Activated naive CD8-positive, alpha-beta T cell treated with anti-CD3 and anti-CD28 coated beads, Interleukin-2, amount 50 U/mL, for 16 hours (primary cell): ENCODE results near the gene AADAC.
"Not testable (repeated sequence)": the region's sequence is repeated elsewhere in the genome, so short reads cannot be mapped to it uniquely, and the experiment has no call there.

ENCODE experiments used
- DNase-seq: peaks from one replicate; pipeline ENCODE4 v3.0.0-alpha.2; 2020; ENCODE audit warnings: low read depth, low spot score

Gene AADAC

DNA sequence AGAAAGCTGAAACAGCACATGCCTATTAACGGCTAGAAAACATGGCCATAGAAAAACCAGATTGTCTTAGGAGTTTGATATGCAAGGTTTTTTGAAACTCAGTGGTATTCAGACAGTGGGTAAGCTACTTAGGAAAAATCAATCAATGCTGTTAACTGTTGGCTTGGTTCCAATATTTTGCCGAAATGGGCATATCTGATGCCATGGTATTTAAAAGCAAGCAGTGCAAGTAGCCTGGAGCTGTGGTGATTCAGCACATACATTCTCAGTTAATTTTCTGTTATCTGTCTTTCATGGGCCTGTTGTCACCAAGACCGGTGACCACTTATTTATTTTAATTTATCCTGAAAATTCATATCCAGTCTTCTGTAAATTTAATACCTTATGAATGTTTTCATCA is 42.2 kb downstream of the AADAC start:
- DNase-seq, result no peak

DNA sequence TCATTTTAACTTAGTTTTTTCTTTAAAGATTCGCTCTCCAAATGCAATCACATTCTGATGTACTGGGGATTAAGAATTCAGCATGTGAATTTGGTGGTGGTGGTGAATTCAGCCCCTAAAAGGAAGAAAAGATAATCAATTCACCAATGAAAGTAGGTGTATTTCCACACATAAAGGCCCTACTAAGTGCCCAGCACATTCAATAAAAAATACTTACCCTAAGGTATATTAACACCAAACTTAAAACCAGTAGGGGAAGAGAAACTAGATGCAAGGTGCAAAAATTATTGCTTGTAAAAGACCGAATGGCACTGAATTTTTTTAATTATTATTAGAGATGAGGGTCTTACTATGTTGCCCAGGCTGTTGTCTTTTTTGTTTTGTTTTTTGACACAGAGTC is 42.7 kb downstream of the AADAC start:
- DNase-seq, result no peak

DNA sequence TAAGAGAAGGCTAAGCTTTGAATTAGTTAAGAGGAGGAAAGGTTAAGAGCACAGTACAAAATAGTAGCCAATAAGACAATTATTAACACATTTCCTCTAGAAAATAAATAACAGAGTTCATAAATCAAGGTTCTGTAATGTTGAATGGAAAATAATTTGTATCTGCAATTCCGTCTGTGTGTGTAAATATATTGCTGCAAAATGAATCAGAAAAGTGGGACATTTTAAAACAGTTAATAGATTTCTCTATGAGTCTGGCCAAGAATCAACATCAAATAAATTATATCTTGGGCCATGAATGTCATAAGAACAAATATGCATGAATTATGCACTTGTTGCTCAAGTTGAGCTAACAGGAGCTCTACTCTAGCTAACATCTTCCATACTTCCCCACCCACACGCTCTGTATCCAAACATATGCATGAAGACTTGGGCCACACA is 45.3 kb downstream of the AADAC start:
- DNase-seq, result no peak

DNA sequence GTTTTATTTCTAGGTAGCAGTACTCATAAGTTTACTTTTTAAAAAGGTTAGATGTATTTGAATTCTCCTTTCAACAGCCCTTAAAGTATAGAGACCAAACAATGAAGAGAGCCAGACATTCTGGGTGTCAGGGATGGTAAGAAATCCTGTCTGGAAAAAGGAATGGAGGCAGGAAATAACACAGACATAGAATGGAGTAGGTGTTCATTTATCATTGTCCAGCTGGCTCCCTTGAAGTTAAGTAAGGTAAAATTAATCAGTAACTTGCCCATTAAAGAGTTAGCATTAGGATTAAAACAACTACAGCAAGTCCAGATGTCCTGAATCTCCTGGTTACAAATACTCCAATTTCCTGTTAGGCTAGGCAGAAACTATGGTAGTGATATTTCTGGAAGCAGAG is 46.0 kb downstream of the AADAC start:
- no peak for DNase-seq

DNA sequence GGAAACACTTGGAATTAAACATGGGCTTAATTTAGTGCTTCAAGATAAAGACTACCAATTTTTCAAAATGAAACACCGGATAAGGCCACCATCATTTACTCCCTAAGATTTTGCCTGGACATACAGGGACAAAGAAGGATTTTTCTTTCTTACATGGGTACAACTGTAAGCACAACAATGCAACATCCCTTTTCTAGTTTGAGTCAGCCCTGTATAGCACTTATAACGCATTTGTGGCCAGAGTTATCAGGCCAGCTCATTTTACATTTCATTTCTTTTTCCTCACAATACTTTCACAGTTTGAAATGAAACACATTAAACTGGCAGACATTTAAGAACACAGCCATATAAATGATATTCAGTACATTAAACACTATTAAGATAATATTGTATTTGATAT is 49.7 kb downstream of the AADAC start:
- no peak for DNase-seq

DNA sequence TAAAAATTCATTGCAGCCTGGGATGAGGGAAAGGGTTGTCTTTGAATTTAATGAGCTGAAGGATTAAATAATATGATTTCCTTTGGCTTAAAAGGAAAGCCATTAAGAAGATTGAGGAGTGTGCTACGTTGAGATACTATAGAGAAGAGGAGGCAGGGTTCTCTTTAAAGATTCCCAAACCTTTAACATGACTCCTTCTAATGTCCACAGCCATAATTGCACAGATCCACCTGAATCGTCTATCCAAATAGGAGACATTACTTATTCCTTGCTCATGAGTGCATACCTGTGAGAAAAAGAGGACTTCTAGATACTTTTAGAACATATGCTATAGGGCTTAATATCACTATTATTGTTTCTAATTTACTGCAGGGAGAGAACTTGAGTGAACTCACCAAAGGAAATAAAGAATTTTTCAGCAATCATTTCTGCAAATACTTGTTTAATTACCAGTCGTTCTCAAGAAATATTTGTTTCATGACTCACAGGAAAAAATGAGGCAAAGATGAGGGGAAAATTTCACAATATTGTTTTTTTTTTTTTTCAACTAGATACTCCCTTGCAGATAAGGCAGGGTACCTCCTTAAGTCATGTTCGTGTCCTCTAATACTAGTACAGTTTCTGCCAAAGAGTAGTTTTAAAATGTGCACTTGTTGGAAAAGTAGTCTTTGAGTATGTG is 50.6 kb downstream of the AADAC start:
- DNase-seq, result no peak

DNA sequence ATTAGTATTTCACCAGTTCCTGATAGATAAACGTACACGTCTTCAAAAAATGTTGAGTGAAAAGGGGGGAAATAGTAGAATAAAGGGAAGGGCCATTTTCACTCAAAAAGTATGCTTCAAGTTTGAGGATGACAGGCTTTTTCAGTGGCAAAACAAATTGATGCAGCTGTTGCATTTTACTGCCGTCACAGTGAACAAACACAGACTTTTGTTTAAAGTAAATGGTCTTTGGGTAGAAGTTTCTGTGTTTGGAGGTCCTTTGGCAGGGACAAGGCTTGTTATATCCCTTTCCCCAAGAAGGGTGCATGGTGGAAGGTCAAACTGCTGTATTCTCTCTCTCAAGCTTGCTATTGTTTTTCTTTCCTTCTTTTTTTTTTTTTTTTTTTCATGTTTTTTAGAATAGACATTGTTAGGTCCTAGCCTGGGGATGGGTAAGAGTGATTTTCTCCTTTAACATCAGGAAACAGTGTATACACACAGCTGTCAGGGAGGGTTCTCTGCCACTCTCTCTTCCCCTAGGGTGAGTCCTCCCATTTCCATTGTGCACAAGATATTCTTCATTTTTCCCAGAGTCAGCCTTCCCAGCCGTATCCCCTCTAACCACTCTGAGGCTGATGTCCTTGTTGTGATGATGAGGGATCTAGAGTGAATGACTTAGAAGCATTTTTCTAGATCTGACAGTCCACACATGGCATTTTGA is 52.9 kb downstream of the AADAC start:
- no peak for DNase-seq

DNA sequence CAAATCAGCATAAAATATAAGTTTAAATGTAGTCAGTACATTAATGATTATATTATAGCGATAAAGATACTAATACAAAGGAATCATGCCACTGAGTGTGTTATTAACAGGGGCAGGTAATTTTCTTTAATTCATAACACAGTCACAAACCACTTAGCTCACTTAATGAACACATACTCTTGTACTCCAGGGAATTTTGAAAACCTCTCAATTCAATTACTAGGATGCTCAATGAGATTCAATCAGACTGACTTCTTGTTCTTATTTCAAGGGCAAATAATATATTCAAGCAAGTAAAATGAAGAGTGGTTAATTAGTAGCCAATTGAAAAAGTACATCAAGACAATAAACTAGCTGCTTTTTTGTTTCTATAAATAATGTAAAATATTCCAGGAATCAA is 53.8 kb downstream of the AADAC start:
- DNase-seq, result no peak

DNA sequence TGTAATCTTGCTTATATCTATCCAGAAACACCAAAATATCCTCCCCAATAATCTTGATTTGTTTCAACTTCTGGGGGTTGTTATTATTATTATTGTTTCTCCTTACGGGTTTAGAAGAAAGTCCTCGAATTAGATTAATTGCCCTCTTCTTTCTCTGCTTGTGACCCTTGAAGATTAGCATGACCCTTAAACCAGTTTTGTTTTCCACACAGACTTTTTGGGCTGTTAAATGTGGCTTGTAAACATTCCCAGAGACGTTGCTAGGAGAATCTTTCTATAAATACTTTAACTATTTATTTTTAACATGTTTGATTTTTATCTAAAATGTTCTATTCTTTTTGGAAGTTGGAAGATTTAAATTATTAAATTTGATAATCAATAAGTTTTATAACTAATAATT is 55.3 kb downstream of the AADAC start:
- no peak for DNase-seq

DNA sequence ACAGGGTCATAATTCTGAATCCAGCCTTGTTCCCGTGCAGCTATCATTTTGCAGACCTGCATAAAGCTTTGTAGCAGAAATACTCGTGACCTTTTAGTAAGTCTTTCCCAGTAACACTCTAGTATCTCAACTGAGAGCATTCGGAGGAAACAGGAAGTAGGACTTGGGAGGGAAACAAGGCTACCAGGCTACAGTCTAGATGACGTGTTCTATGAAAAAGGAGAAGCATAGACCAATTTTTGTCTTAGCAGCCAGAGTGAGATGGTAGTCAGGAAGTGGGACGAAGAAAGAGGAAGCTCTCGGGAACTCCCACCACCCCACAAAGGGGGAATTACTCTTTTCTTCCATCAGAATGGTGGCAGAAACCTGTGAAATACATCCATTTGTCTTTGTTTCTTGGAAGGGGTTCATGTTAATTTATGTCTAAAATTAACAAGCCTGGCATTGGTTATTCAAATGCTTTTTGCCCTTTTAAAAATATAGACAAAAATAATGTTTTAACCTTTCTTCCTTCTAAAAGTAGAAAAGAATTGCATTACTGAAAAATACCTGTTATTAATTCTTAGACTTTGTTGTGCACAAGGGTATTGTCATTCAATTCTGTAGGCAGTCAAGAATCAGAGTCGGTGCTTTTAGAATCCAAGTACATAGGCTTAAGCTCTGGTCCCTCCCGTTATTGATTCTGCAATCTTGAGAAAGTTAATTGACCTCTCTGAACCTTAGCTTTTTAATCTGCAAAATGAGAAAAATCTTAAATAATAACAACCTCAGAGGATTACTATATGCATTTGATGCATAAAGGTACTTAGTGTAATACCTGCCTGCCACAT is 57.9 kb downstream of the AADAC start:
- DNase-seq, result no peak

DNA sequence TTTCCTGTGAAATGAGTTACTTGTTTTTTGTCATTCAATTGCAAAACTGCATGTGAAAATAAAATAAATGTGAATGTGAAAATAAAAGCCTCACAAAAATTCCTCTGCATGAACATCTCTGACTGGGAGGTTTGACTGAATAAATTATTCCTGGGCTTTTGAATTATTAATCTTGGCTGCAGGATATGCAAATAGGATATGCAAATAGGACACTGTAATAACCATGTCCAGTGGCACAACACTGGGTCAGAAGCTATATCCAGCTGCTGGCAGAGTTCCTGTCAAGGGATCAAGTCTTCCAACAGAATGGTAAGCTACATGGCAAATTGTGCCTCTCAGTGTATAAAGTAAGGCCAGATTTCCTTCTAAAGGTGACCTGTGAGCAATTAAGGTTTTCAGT is 59.5 kb downstream of the AADAC start, which contains the start of gene SUCNR1:
Gene SUCNR1, plus strand, starts transcription at position 246 of the 400 bp plus-strand sequence. CDS start 6,250 bp downstream, outside the sequence.
- no peak for DNase-seq

DNA sequence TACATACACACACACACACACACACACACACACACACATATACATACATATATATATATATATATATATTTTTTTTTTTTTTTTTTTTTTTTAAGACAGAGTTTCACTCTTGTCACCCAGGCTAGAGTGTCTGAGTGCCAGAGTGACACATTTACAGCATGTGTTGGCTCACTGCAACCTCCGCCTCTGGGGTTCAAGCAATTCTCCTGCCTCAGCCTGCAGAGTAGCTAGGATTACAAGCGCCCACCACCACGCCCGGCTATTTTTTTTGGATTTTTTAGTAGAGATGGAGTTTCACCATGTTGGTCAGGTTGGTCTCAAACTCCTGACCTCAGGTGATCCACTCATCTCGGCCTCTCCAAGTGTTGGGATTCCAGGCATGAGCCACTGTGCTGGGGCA is 60.2 kb downstream of the AADAC start:
- not testable (repeated sequence) for DNase-seq

DNA sequence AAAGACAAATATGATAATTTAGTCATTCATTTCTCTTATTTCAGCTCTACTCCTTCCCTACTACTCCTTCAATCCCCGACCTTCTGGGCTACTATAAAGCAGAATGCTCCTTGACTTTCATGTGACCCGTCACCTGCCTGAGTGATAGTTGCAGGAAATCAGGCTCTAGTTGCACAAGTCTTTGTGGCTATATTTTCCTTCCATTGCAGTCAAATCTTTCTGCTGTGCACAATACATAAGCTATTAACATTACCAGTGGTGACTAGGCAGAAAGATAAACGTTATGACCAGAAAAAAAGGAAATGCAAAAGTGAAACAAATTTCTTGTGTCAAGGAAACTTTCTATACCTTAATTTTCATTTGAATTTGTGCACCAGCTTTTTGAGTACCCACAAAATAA is 61.8 kb downstream of the AADAC start:
- DNase-seq, result no peak

DNA sequence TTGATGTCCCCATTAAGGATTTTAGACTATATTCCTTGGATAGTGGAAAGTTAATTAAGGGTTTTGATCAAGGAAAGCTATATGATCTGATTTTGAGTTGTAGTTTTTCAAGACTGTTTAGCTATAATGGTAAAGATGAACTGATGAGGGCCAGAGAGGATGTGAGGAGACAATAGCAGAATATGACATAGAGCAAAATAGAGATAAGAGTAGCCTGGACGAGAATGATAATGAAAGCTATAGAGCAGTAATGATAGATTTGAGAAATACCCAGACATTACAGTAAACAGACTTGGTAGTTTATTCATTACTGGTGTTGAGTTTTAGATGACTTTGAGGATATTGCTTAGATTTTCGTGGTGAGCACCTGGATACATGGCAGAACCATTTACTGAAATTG is 63.4 kb downstream of the AADAC start:
- no peak for DNase-seq
